ENCODE results near the gene PABPC1L. TPM values are rescaled to one million over a fixed set of nuclear protein-coding genes. Genes with fewer than 3 reads are reported as not detected.

Gene PABPC1L
- total RNA-seq, 1 experiment from 2014 or later = 127 TPM

- ATAC-seq = no peak
- no peaks in the 10 kb centered on the region for H3K9me2 ChIP-seq (ENCODE audit: insufficient read depth)
- 0 out of 2 replicates have a peak, but pooled peaks cover 3% of the 10 kb centered on the region for H3K79me2 ChIP-seq (ENCODE audit: insufficient read depth, low read length)
- CTCF ChIA-PET = no interaction called here
- no peaks in the 10 kb centered on the region for H4K20me1 ChIP-seq (ENCODE audit: insufficient read depth)
- POLR2A ChIA-PET = interaction anchor here (1.4 kb wide), 1 partner anchor 16 kb away, joined by 4 read pairs; the partner anchor contains the start of gene TOMM34
- no peak overlapping the region for H3K27ac ChIP-seq (ENCODE audit: low read depth, low read length)
- H3K27me3 ChIP-seq (ENCODE audit: insufficient read depth, low read length) = no peaks in the 10 kb centered on the region
- H3K9ac ChIP-seq (ENCODE audit: low read length) = no peak overlapping the region
- H2AFZ ChIP-seq (ENCODE audit: low read depth, low read length, poor library complexity, severe bottlenecking) = no peak overlapping the region
- no peak overlapping the region for H3K4me2 ChIP-seq (ENCODE audit: low read length)
- H3K4me3 ChIP-seq (replicated peaks in 1 of 2; ENCODE audit: low read depth in 1 of 2, low read length in 2 of 2) = no peak overlapping the region
- RAD21 ChIA-PET (ENCODE audit: low non-redundant PET in 1 of 2, low total read pairs in 2 of 2, uncharacterized antibody in 2 of 2, unreplicated experiment in 2 of 2) = no interaction called here
- no peaks in the 10 kb centered on the region for H3K4me1 ChIP-seq (ENCODE audit: control insufficient read depth in 1 of 2, insufficient read depth in 2 of 2, low read length in 2 of 2)
- no peak for DNase-seq (ENCODE audit: low read depth, low spot score)
- peaks cover 39 to 61% of the 10 kb centered on the region in 2 experiments; a peak in 3 of 4 replicates for H3K36me3 ChIP-seq (ENCODE audit: control insufficient read depth in 1 of 2, insufficient read depth in 2 of 2, low read length in 2 of 2)
- H3K9me3 ChIP-seq (ENCODE audit: control insufficient read depth in 1 of 2, insufficient read depth in 1 of 2, low read depth in 1 of 2, low read length in 2 of 2) = no peaks in the 10 kb centered on the region
- BruUV-seq (replicated peaks) = no TSS peak
- TF ChIP-seq CEBPB (IDR thresholded peaks at IDR 0.05; ENCODE audit: low read depth) (no peak), TCF7L2 (IDR thresholded peaks at IDR 0.05; ENCODE audit: borderline replicate concordance, extremely low read depth, insufficient read depth, insufficient read length) (no peak), EZH2 (IDR thresholded peaks at IDR 0.05) (no peak), EZH2phosphoT487 (IDR thresholded peaks at IDR 0.05; ENCODE audit: borderline replicate concordance) (no peak), JUND (IDR thresholded peaks at IDR 0.05) (no peak), SRF (IDR thresholded peaks at IDR 0.05; ENCODE audit: low read depth) (no peak), ZNF274 (IDR thresholded peaks at IDR 0.05; ENCODE audit: low read depth, low read length) (no peak), ZBTB33 (IDR thresholded peaks at IDR 0.05; ENCODE audit: extremely low read depth, insufficient replicate concordance, low read length) (no peak), ELF1 (IDR thresholded peaks at IDR 0.05; ENCODE audit: borderline replicate concordance, low read depth) (no peak), CBX3 (IDR thresholded peaks at IDR 0.05; ENCODE audit: low read depth) (no peak), REST (IDR thresholded peaks at IDR 0.05; ENCODE audit: low read depth) (no peak), SP1 (IDR thresholded peaks at IDR 0.05; ENCODE audit: low read depth) (no peak), RAD21 (IDR thresholded peaks at IDR 0.05; ENCODE audit: low read depth) (no peak), POLR2AphosphoS5 (IDR thresholded peaks at IDR 0.05; ENCODE audit: low read depth, low read length) (no peak)
- intact Hi-C loops (cut with micrococcal nuclease) = no loop called here
Measured at GRCh38 chr20:44943828-44944227, 34.0 kb downstream of the PABPC1L start.

Measured in HCT116 (cell line).